AG04449 (cell line): ENCODE results near the gene CCDC54.

Experiments
- CTCF ChIA-PET: fragments of 350-600 bp; formaldehyde crosslinking; extraction: SDS; loops from one replicate; lab custom pipeline; 2021; ENCODE audit warnings: antibody characterized with exemption; lab: Yijun Ruan, JAX
- POLR2A ChIA-PET: fragments of 400-600, 350-600 bp; formaldehyde crosslinking; extraction: SDS; loops from one replicate; lab custom pipeline; 2020; ENCODE audit warnings: antibody characterized with exemption, inconsistent platforms; lab: Yijun Ruan, JAX
- DNase-seq: peaks from one replicate; pipeline ENCODE4 v3.0.0-alpha.2; 2010; ENCODE audit warnings: low read depth, low spot score
- H3K4me3 ChIP-seq: 2 replicates; pipeline ENCODE4 v1.5.1; 2011; ENCODE audit warnings: low read depth, mild to moderate bottlenecking, control low read depth, low read length
- TF ChIP-seq, protein P1 (sequence below): IDR thresholded peaks from one replicate; pipeline ENCODE4 v1.5.1; 2011; ENCODE audit warnings: mild to moderate bottlenecking, moderate library complexity, low read length, control low read depth, inconsistent platforms; ENCODE audit not compliant: insufficient read depth; ENCODE audit errors: missing control alignments

Gene CCDC54

DNA sequence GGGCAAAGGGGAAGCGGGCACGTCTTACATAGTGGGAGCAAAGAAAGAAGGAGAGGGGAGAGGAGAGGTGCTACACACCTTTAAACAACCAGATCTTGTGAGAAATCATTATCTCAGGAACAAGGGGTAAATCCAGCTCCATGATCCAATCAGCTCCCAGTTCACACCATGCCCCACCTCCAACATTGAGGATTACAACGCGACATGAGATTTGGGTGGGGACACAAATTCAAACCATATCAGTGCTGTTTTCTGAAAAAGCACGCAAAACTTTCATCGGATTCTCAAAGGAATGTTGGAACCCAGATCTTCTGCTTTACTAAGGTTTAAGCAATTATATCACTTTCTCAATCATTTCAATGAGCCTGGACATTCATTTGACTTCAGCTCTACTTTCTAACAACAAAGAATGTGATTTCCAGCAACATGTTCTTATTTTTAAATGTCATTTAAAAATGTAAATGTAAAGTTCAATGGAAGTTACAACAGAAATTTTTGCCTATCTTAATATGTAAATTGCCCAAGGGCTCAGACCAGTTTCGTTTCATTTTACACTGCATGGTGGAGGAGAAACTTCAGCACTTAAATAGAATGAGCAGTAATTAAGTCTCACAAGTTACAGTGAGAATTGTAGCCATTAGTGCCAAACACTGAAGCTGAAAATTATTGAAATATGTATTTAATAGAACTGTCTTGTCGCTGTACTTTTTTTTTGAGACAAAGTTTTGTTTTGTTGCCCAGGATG is 8.4 kb upstream of the CCDC54 start:
- CTCF ChIA-PET, result interaction anchor here (1.0 to 1.2 kb wide), 2 partner anchors 60 to 98 kb away, joined by 3 to 5 read pairs; no protein-coding TSS in a partner anchor
- TF ChIP-seq, protein P1, sequence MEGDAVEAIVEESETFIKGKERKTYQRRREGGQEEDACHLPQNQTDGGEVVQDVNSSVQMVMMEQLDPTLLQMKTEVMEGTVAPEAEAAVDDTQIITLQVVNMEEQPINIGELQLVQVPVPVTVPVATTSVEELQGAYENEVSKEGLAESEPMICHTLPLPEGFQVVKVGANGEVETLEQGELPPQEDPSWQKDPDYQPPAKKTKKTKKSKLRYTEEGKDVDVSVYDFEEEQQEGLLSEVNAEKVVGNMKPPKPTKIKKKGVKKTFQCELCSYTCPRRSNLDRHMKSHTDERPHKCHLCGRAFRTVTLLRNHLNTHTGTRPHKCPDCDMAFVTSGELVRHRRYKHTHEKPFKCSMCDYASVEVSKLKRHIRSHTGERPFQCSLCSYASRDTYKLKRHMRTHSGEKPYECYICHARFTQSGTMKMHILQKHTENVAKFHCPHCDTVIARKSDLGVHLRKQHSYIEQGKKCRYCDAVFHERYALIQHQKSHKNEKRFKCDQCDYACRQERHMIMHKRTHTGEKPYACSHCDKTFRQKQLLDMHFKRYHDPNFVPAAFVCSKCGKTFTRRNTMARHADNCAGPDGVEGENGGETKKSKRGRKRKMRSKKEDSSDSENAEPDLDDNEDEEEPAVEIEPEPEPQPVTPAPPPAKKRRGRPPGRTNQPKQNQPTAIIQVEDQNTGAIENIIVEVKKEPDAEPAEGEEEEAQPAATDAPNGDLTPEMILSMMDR, result no peak
- DNase-seq, result no peak
- POLR2A ChIA-PET, result no interaction called here
- no peak overlapping the region for H3K4me3 ChIP-seq

DNA sequence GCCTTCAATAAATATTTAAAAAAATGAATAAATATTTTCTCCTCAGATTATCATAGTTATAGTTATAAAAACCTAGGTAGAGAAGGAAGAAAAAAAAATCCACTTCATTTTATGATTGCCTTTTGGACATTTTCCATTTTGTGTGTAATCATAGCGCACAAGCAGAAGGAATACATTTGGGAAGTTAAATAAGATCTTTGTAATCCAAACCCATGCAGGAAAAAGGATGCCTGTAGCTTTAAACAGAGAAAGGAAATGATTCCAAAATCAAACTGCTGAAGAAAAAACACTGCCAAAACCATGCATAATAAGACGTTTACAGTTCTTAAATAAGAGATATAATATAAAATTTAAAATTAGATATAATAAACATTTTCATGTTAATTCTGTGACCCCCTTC is 7.4 kb upstream of the CCDC54 start:
- POLR2A ChIA-PET, result no interaction called here
- DNase-seq, result no peak
- H3K4me3 ChIP-seq, result no peak overlapping the region
- CTCF ChIA-PET, result interaction anchor here (1.2 to 1.4 kb wide), 2 partner anchors 52 to 59 kb away, joined by 5 read pairs; no protein-coding TSS in a partner anchor
- TF ChIP-seq, protein P1, result no peak

DNA sequence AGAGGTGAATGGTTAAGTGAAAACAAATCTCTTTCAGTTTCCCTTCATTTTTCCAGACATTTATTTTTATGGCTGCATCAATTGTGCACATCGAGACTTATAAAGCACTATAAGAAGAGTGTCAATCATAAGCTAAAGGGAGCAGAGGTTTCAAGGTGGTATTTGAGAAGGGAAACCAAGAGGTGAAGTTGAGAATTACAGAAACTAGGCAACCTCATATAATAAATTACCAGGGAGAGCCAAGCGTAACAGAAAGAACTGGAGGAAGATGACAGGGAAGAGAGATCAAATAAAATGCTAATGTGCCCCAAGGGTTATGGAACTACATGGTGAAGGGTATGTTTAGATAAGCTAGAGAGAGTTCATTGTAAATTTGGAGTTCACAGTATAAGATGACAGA is 6.3 kb upstream of the CCDC54 start:
- POLR2A ChIA-PET, result no interaction called here

DNA sequence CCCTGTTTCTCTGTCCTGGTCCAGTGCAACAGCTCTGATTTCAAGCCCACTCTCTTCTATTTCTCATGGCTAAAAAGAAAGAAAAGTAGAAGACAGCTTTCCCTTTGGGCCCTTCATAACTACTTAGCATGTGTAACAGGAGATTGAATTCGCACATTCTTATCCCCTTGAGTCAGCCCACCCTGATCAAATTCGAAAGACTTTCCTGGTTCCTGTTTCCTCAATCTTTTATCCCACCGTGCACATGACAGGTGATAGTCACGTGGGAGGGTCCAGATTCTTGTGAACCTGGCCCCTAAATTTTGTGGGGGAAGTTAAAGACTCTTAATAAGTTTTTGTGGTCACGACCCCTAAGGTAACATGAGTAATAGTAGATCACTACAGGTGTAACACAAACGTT is 4.7 kb upstream of the CCDC54 start:
- CTCF ChIA-PET, result interaction anchor here (2.1 kb wide), 1 partner anchor 101 kb away, joined by 8 read pairs; no protein-coding TSS in a partner anchor
- TF ChIP-seq, protein P1, result no peak
- no peak for DNase-seq
- POLR2A ChIA-PET, result no interaction called here
- H3K4me3 ChIP-seq, result no peak overlapping the region

More for the DNA sequence above, 6.3 kb upstream of the CCDC54 start:
- TF ChIP-seq, protein P1, result no peak
- no peak overlapping the region for H3K4me3 ChIP-seq
- CTCF ChIA-PET, result interaction anchor here (1.4 to 1.5 kb wide), 2 partner anchors 12 to 50 kb away, joined by 4 to 5 read pairs; no protein-coding TSS in a partner anchor
- DNase-seq, result no peak

DNA sequence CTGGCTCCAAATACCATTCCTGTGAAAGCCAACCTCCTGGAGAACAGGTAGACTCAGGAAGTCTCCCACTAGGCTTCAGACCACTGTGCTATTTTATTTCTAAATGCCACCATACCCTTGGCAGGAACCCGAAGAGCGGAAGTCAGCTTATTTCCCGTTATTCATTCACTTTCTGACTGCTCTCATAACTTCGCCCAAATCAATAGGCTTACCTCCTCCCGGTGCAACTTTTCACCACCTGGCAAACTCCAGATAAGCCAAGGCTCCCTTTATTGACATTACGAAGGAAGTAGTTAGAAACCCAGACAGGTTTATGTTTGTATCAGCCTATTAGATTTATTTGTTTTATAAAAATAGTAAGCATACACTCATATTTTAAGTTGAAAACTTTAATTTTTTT is 3.3 kb upstream of the CCDC54 start:
- TF ChIP-seq, protein P1, result no peak
- no peak for DNase-seq
- POLR2A ChIA-PET, result no interaction called here
- no peak overlapping the region for H3K4me3 ChIP-seq
- CTCF ChIA-PET, result interaction anchor here (1.9 to 2.1 kb wide), 2 partner anchors 47 to 102 kb away, joined by 8 read pairs; no protein-coding TSS in a partner anchor

DNA sequence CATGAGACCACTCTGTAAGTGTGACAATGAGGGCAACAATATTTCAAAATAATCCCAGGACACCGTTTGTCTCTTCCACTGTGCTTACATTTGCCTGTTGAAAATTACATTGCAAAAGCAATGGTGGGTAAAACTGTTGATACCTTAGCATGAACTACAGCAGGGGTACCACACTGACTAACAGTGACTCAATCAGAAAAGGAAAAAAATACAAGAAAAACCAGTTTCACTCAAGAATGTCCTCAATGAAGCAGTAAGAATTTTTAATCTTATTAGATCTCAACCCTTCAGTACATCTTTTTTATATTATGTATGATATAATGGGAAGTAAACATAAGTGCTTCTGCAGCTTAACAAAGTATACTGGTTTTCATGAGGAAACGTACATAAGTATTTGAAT is 1.6 kb upstream of the CCDC54 start:
- ChIA-PET CTCF (no interaction called here), POLR2A (no interaction called here)
- no peak for DNase-seq
- TF ChIP-seq, protein P1, result no peak
- H3K4me3 ChIP-seq, result no peak overlapping the region
